ENCODE results near the gene DNAJB4. TPM values are rescaled to one million over a fixed set of nuclear protein-coding genes. Genes with fewer than 3 reads are reported as not detected.
"Not testable (repeated sequence)": the region's sequence is repeated elsewhere in the genome, so short reads cannot be mapped to it uniquely, and the experiment has no call there.

The DNAJB4 gene
- total RNA-seq, 1 donor from 2014 or later, result 23.2 TPM

GRCh38 chr1:78054972-78055371 lies 50.2 kb downstream of the DNAJB4 start:
- H3K4me3 Mint-ChIP-seq, result no peak overlapping the region
- no peaks in the 10 kb centered on the region for H3K4me1 Mint-ChIP-seq
- H3K27me3 Mint-ChIP-seq (ENCODE audit: low read depth), result peaks cover 10% of the 10 kb centered on the region
- H3K27ac Mint-ChIP-seq (ENCODE audit: unreplicated experiment), result no peak overlapping the region
- no peak for TF ChIP-seq CTCF (conservative IDR thresholded peaks at IDR 0.05)
- no peak for DNase-seq (ENCODE audit: low read depth, low spot score)
- H3K9me3 Mint-ChIP-seq, result no peaks in the 10 kb centered on the region
- no peaks in the 10 kb centered on the region for H3K36me3 Mint-ChIP-seq (ENCODE audit: low read depth)

GRCh38 chr1:78055565-78056132 lies 50.9 kb downstream of the DNAJB4 start:
- Mint-ChIP-seq H3K27ac (ENCODE audit: unreplicated experiment) (no peak overlapping the region), H3K4me3 (no peak overlapping the region), H3K36me3 (ENCODE audit: low read depth) (no peaks in the 10 kb centered on the region), H3K4me1 (no peaks in the 10 kb centered on the region), H3K9me3 (no peaks in the 10 kb centered on the region), H3K27me3 (ENCODE audit: low read depth) (peaks cover 10% of the 10 kb centered on the region)
- DNase-seq (ENCODE audit: low read depth, low spot score), result no peak
- TF ChIP-seq CTCF (conservative IDR thresholded peaks at IDR 0.05), result no peak

GRCh38 chr1:78058670-78059069 lies 53.9 kb downstream of the DNAJB4 start:
- Mint-ChIP-seq H3K36me3 (ENCODE audit: low read depth) (no peaks in the 10 kb centered on the region), H3K27me3 (ENCODE audit: low read depth) (peaks cover 2% of the 10 kb centered on the region), H3K27ac (ENCODE audit: unreplicated experiment) (no peak overlapping the region), H3K9me3 (no peaks in the 10 kb centered on the region), H3K4me3 (no peak overlapping the region), H3K4me1 (no peaks in the 10 kb centered on the region)
- no peak for DNase-seq (ENCODE audit: low read depth, low spot score)
- no peak for TF ChIP-seq CTCF (conservative IDR thresholded peaks at IDR 0.05)

- DNase-seq (ENCODE audit: low read depth, low spot score), result no peak
- Mint-ChIP-seq H3K4me3 (no peak overlapping the region), H3K9me3 (peaks cover 2% of the 10 kb centered on the region), H3K36me3 (ENCODE audit: low read depth) (no peaks in the 10 kb centered on the region), H3K4me1 (peaks cover 5% of the 10 kb centered on the region), H3K27me3 (ENCODE audit: low read depth) (peaks cover 2% of the 10 kb centered on the region), H3K27ac (ENCODE audit: unreplicated experiment) (no peak overlapping the region)
- TF ChIP-seq CTCF (conservative IDR thresholded peaks at IDR 0.05), result peak; percentile 34
These were observed 56.3 kb downstream of the DNAJB4 start for GRCh38 chr1:78060857-78061563.

GRCh38 chr1:78061825-78062523 lies 57.2 kb downstream of the DNAJB4 start:
- no peak for TF ChIP-seq CTCF (conservative IDR thresholded peaks at IDR 0.05)

GRCh38 chr1:78064886-78065285 lies 60.1 kb downstream of the DNAJB4 start:
- not testable (repeated sequence) for H3K27ac Mint-ChIP-seq (ENCODE audit: unreplicated experiment); H3K4me3 Mint-ChIP-seq; H3K9me3 Mint-ChIP-seq; H3K4me1 Mint-ChIP-seq; H3K27me3 Mint-ChIP-seq (ENCODE audit: low read depth); DNase-seq (ENCODE audit: low read depth, low spot score); H3K36me3 Mint-ChIP-seq (ENCODE audit: low read depth)

More at GRCh38 chr1:78061825-78062523, 57.2 kb downstream of the DNAJB4 start:
- H3K36me3 Mint-ChIP-seq (ENCODE audit: low read depth), result no peaks in the 10 kb centered on the region
- no peak overlapping the region for H3K4me3 Mint-ChIP-seq
- H3K4me1 Mint-ChIP-seq, result peaks cover 5% of the 10 kb centered on the region
- DNase-seq (ENCODE audit: low read depth, low spot score), result no peak
- H3K27ac Mint-ChIP-seq (ENCODE audit: unreplicated experiment), result no peak overlapping the region
- peaks cover 2% of the 10 kb centered on the region for H3K9me3 Mint-ChIP-seq
- H3K27me3 Mint-ChIP-seq (ENCODE audit: low read depth), result peaks cover 6% of the 10 kb centered on the region

Data from neural crest cell (in vitro differentiated cells).